NCI-H1436 treated with DMSO at 0.1 percent for 48 hours (cell line): ENCODE measurements around the gene HES2.
"Not testable (repeated sequence)": the region's sequence is repeated elsewhere in the genome, so short reads cannot be mapped to it uniquely, and the experiment has no call there.

ENCODE experiments used
- DNase-seq: peaks from one replicate; lab custom pipeline; 2025; lab: John Stamatoyannopoulos, UW

The HES2 gene

GRCh38 chr1:6437012-6437700 is 17.4 kb upstream of the HES2 start:
- DNase-seq, result not testable (repeated sequence)

DNA sequence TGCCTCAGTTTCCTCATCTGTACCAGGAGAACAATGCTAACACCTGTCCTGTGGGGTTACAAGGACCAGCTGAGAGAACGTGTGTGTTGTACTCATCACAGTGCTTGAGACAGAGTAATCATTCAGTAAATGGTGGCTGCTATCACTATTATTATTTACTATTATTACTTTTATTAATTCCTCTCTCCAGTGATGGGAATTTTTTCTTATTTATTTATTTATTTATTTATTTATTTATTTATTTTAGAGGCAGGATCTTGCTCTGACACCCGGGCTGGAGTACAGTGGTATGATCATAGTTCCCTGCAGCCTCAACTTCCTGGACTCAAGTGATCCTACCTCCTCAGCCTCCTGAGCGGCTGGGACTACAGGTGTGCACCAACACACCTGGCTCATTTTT is 16.6 kb upstream of the HES2 start:
- DNase-seq, result not testable (repeated sequence)

DNA sequence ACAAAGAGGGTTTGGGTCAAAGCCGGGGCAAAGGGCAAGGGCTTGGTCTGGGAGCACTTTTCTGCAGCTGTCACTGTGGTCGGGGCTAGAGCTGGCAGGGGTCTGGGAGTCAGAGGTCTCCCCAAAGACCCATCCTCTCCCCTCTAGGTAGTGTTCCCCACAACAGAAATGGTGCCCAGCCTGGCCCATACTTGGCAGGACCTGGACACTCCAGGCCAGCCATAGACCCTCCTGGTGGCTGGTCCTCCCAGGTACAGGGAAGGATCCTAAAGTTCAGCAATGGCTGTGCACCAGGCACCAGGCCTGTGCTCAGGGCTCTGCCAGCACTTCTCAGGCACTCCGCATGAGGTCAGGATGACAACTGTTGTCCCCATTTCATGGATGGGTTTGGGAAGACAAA is 15.8 kb upstream of the HES2 start:
- DNase-seq, result no peak

DNA sequence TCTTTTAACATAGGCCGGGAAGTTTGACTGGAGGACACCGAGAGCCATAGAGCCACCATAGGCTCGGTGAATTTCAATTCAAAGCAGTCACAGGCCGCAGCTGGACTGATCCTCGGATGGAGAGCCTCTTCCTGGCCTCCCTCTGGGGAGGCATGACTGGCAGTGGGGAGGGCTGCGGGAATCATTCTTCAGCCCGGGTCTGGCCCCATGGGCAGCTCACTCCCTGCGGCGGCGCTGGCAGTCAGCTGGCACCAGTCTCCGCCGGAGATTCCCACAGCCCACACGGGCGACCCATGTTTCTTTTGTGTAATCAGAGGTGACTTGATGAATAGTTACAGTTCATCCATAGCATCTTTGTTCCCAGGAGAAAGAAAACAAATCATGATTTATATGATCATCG is 15.4 kb upstream of the HES2 start:
- no peak for DNase-seq

DNA sequence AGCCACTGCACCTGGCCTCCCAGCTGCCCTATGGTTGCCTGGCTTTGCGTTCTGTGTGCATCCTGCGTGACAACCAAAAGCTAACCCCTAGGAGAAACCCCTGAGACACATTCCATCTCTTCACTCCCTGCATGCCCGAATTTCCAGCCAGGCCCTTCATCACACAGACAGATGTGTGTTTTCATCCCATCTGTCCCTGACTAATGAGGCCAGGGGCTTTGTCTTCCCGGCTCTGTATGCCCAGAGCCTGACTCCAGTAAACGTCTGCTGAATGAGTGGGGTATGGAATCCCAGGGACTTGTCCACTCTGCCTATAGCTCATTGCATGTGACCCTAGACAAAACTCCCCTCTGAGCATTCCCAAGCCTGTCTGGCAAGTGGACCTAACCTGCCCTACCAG is 14.5 kb upstream of the HES2 start:
- no peak for DNase-seq

GRCh38 chr1:6431645-6432579 is 12.2 kb upstream of the HES2 start:
- DNase-seq, result not testable (repeated sequence)

- not testable (repeated sequence) for DNase-seq
These were observed 10.1 kb upstream of the HES2 start for GRCh38 chr1:6429660-6430411.

GRCh38 chr1:6428453-6428852 is 8.7 kb upstream of the HES2 start:
- DNase-seq, result not testable (repeated sequence)

DNA sequence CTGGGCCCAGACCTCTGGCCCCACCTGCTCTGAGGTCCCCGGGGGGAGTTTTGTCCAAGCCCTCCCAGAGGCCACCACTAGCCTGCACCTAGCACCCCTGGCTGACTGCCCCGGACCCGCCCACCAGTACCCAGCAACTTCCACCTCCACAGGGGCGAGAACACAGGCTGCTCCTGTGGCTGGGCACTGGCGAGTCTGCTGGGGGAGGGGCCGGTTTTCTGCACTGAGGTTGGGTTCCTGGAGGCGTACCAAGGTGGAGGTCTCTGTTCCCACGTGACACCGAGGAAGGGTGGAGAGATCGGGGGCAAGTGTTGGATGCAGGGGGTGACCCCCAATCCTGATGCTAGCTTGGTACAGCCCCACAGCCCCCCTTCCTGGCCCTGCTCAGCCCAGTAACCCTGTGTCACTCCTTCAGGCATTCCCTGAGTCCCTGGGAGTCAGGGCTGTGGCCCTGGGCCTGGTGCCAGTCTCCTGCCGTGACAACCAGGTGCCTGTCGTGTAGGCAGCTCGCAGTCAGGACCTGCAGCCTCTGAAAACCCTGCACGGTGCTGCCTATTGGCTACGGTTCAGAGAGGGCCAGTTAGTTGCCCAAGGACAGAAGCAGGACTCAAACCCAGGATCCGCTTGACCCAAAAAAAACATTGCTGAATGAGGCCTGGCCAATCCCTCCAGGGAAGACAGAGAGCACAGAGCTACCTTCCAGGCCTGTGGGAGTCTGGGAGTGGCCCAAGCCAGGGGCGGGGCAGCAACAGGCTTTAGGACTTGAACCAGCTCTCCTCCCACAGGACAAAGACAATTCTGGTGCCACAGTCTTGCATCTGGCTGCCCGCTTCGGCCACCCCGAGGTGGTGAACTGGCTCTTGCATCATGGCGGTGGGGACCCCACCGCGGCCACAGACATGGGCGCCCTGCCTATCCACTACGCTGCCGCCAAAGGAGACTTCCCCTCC is 8.0 kb upstream of the HES2 start:
- no peak for DNase-seq

GRCh38 chr1:6426972-6427350 is 7.2 kb upstream of the HES2 start:
- DNase-seq, result no peak

- DNase-seq, result no peak
These were observed 6.7 kb upstream of the HES2 start for GRCh38 chr1:6426277-6426971.

DNA sequence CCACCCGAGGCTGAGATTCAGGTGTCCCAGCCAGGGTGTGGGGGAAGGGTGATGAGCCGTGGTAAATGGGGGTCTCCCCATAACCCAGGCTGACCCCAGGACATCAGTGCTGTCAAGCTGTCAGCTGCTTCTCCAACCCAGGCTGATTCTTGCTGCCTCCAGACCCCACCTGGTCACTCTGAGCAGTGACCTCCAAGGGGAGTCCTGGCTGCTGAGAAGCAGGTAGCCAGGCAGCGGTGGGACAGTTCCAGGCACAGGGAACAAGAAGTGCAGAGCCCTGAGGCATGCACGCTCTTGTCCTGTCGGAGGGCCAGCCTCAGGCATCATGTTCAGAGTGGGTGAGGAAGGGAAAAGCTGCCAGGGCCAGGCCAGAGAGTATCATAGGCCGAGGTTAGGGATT is 5.9 kb upstream of the HES2 start:
- no peak for DNase-seq

GRCh38 chr1:6424619-6425593 is 5.2 kb upstream of the HES2 start, which contains the start of gene ESPN:
Gene ESPN (plus strand): TSS chr1:6424776. CDS start chr1:6424956, 180 bp downstream.
- DNase-seq, result no peak

DNA sequence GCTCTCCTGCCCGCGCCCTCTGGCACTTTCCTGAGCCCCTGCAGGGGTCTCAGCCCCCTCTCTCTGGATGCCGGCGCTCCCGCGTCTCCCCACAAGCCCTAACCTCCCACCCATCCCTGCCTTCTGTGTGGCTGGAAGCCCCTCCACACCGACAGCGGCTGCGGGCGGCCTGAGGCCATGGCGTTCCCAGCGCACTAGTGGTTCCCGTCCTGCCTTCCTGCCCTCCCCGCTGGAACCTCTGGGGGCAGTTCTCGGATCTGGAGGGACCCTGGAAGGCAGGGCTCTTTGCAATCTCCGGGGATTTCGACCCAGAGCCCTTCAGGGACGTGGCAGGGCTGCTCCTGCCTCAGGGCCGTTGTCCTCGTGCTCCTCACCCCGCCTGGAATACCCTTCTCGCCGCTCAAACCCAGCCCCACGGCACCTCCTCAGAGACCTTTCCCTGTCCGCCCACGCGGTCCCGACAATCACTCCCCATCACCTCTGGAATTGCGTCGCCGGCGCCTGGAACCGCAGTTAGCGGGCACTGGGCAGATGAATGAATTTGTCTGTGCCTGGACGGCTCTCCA is 4.4 kb upstream of the HES2 start:
- no peak for DNase-seq

DNA sequence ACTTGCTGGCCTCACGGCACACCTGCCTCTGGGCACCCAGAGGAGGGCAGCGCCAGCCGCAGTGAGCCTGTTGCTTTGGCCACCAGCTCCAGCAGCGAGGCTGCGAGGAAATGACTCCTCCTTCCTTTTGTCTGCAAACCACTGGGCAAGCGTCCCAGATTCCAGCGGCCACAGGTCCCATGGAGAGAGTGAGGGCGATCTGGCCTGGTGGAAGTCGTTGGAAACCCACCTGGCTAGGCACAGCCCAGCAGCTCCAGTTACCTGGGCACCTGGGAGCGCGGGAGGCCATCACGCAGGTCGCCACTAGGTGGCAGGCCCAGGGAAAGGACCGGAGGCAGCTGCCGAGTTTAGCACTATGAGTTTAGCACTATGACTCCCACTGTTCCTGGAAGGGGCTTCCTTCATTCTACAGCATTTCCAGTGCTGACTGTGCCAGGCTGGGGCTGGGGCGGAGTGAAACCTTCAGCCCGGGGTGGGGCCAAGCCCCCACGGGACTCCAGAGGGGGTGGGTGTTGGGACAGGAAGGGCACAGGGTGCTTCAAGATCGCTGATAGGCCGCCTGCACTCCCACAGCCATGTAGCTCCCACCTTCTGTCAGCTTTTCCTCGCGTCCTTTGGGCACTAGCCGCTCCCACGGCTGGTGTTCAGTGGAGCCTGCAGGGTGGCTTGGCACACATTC is 3.7 kb upstream of the HES2 start:
- DNase-seq, result no peak

GRCh38 chr1:6421266-6421665 is 1.5 kb upstream of the HES2 start:
- DNase-seq, result no peak

- DNase-seq, result no peak
These were observed 829 bp upstream of the HES2 start for GRCh38 chr1:6420454-6421042.

GRCh38 chr1:6419397-6419803 is 319 bp downstream of the HES2 start:
- no peak for DNase-seq
